Activated T-cell treated with anti-CD3 and anti-CD28 coated beads, Interleukin-2, amount 50 U/mL, for 72 hours (primary cell): ENCODE results near the gene ABHD17A. TPM values are rescaled to one million over a fixed set of nuclear protein-coding genes. Genes with fewer than 3 reads are reported as not detected.
"Not testable (repeated sequence)": the region's sequence is repeated elsewhere in the genome, so short reads cannot be mapped to it uniquely, and the experiment has no call there.

Source experiments
- ATAC-seq, 2 donors: fragments of 150-1000 bp; cut with Tn5 transposase; replicated peaks in 1 of 2; 2 replicates each; pipeline ENCODE4 v1.10.0; 2021; ENCODE audit warnings: moderate library complexity in 2 of 2, mild to moderate bottlenecking in 1 of 2
- DNase-seq, 2 donors: peaks; one replicate each; pipeline ENCODE4 v3.0.0; 2021 to 2022; ENCODE audit warnings: mixed read lengths in 1 of 2
- H3K27ac Mint-ChIP-seq: one replicate; pipeline ENCODE4 v1.8.0; 2022; ENCODE audit warnings: mild to moderate bottlenecking, moderate library complexity, mixed read lengths
- H3K27me3 Mint-ChIP-seq: one replicate; pipeline ENCODE4 v1.8.0; 2022; ENCODE audit warnings: low read depth, mixed read lengths
- H3K36me3 Mint-ChIP-seq, 2 donors: one replicate each; pipeline ENCODE4 v1.8.0; 2022; ENCODE audit warnings: mixed read lengths in 2 of 2, mild to moderate bottlenecking in 1 of 2; ENCODE audit not compliant: insufficient read depth in 2 of 2
- H3K4me1 Mint-ChIP-seq: one replicate; pipeline ENCODE4 v1.8.0; 2022; ENCODE audit warnings: low read depth, mixed read lengths
- H3K4me3 Mint-ChIP-seq, 2 donors: one replicate each; pipeline ENCODE4 v1.8.0; 2022; ENCODE audit warnings: mild to moderate bottlenecking in 2 of 2, mixed read lengths in 2 of 2, moderate library complexity in 2 of 2
- H3K9me3 Mint-ChIP-seq, 2 donors: one replicate each; pipeline ENCODE4 v1.8.0; 2022; ENCODE audit warnings: mixed read lengths in 2 of 2
- total RNA-seq, 2 donors: library from RNA; stranded (reverse); gene quantifications; one replicate each; pipeline ENCODE4 v1.2.3, GENCODE V29; 2022

The ABHD17A gene
- total RNA-seq = 10 to 100 TPM; 84.2 to 92.1 TPM

DNA sequence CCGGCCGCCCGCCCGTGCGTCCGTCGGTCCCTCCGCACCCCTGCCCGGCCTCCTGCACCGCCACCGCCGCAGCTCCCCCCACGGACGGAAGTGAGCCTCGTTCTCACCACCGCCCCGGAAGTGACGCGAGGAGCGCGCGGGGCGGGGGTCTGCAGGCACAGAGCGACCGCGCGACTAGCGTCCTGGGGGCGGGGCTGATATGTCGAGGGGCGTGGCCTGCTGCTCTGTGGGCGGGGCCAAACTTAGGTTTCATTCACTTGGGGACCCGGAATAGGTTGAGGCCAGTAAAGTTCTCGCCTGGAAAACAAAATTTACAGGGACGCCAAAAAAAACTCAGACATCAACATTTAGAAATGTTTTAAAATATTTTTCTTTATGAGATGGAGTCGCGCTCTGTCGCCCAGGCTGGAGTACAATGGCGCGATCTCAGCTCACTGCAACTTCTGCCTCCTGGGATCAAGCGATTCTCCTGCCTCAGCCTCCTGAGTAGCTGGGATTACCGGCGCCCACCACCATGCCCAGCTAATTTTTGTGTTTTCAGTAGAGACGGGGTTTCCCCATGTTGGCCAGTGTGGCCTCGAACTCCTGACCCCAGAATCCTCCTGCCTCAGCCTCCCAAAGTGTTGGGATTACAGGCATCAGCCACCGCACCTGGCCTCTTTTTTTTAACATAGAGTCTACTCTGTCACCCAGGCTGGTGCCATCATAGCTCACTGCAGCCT lies at the start of gene ABHD17A:
ABHD17A (minus strand) TSS at position 99 of the 722 bp plus-strand sequence. CDS start 3,930 bp downstream, outside the sequence.
- DNase-seq = peak; percentile 94 to 96
- peak; percentile 88 to 89 for ATAC-seq
- Mint-ChIP-seq H3K27ac (peak within 1 kb of the TSS; percentile 90), H3K4me3 (peak within 1 kb of the TSS; percentile 96 to 99), H3K36me3 (peaks cover 5 to 15% of the 10 kb centered on the region in 2 donors), H3K4me1 (peaks cover 33% of the 10 kb centered on the region)
- H3K9me3 Mint-ChIP-seq, H3K27me3 Mint-ChIP-seq: not testable (repeated sequence)

DNA sequence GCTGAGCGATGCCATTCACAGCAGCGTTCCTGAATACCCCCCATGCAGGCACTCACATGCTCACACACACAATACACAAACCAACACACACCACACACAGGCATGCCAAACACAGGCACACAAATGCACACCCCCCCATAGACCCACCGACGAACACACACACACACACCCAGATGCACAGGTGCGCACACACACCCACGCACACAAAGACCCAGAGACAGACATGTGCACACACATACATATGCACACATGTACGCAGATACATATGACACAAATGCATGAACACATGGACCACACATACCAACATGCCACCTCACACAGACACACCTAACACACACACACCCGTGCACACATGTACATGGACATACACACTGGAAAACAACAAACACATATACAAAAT lies 48.6 kb upstream of the ABHD17A start:
- Mint-ChIP-seq H3K27me3 (no peaks in the 10 kb centered on the region), H3K9me3 (peaks cover 6 to 7% of the 10 kb centered on the region in 2 donors), H3K4me3 (no peak overlapping the region), H3K36me3 (peaks cover 8% of the 10 kb centered on the region in 2 donors), H3K4me1 (peaks cover 16% of the 10 kb centered on the region), H3K27ac (no peak overlapping the region)
- DNase-seq (no peak), ATAC-seq (no peak)

DNA sequence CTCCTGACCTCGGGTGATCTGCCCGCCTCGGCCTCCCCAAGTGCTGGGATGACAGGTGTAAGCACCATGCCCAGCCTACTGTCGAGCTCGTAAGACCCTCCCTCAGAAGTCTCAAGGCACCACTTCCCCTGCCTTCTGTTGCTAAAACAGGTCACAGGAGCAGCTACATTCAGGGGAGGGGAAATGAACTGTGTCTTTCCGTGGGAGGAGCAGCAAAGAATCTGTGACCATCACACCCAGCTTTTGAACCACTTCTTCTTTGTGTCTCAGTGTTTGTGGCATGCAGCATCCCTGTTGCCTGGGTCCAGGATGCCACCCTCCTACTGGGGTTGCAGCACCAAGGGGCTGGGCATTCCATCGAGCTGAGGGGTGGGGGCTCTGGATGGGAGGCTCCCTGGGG lies 47.9 kb upstream of the ABHD17A start:
- no peak overlapping the region for H3K4me3 Mint-ChIP-seq

DNA sequence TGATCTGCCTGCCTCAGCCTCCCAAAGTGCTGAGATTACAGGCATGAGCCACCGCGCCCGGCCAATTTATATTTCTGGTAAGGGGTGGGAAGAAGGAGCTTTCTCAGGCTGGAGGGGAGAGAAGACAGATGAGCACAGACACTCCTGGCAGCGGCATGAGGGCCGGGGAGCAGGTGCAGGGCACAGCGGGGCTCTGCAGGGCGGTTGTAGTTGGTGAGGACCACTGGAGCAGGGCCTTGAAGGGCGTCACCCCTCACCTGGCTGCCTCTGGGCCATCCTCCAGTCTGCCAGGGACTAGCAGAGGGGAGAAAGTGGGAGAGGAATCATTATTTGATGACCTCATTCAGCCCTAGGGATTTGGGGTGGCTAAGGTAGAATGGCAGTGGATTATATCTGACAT lies 47.1 kb upstream of the ABHD17A start:
- Mint-ChIP-seq H3K36me3 (peaks cover 8% of the 10 kb centered on the region in 2 donors), H3K4me1 (peaks cover 23% of the 10 kb centered on the region), H3K27ac (no peak overlapping the region), H3K9me3 (peaks cover 6 to 7% of the 10 kb centered on the region in 2 donors), H3K27me3 (no peaks in the 10 kb centered on the region), H3K4me3 (no peak overlapping the region)
- ATAC-seq (no peak), DNase-seq (no peak)

More for the DNA sequence above, 47.9 kb upstream of the ABHD17A start:
- DNase-seq = no peak
- Mint-ChIP-seq H3K27me3 (no peaks in the 10 kb centered on the region), H3K27ac (no peak overlapping the region), H3K9me3 (peaks cover 6 to 7% of the 10 kb centered on the region in 2 donors), H3K4me1 (peaks cover 16% of the 10 kb centered on the region), H3K36me3 (peaks cover 8% of the 10 kb centered on the region in 2 donors)
- no peak for ATAC-seq

DNA sequence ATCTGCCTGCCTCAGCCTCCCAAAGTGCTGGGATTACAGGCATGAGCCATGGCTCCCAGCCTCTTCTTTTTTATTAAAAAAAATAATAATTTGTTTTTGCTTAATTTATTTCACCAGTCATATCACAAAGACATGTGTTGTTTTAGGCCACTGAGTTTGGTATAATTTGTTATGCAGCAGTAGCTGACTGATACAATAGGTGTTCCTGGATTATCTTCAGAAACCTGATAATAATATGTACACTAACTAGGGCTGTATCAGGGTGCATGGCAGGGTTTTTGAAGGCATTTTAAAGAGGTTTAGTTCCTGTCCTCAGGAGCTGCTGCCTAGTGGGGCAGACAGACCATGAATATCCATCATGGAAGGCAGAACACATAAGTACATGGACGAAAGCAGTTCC lies 46.1 kb upstream of the ABHD17A start:
- Mint-ChIP-seq H3K4me1 (peaks cover 24% of the 10 kb centered on the region), H3K4me3 (no peak overlapping the region), H3K27ac (no peak overlapping the region), H3K27me3 (no peaks in the 10 kb centered on the region), H3K9me3 (peaks cover 6 to 7% of the 10 kb centered on the region in 2 donors), H3K36me3 (peaks cover 6 to 8% of the 10 kb centered on the region in 2 donors)
- no peak for DNase-seq
- no peak for ATAC-seq

DNA sequence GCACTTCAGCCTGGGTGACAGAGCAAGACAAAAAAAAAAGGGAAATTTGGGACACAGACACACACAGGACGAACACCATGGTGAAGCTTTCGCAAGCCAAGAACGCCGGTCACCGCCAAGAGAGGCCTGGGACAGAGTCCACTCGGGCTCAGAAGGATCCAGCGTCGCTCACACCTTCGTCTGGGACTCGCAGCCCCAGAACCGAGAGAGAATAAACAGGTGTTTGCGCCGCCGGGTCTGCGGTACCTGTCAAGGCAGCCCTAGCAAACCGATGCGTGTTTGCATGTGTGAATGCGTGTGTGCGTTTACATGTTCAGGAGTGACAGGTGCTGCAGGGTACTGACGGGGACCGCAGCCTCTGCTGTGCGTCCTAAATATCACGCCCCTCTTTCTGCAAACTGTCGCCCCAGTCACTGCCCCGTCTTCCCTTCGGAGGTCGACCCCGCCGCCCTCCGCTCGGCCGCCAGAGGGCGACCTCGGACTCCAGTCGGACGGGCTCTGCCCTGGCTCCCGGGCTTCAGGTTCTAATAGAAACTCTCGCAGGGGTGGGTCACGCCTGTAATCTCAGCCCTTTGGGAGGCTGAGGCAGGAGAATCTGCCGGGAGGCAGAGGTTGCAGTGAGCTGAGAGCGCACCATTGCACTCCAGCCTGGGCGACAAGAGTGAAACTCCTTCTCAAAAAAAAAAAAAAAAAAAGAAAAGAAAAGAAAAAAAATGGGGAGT lies 43.9 kb upstream of the ABHD17A start:
- peaks cover 3 to 6% of the 10 kb centered on the region in 2 donors for H3K36me3 Mint-ChIP-seq
- peaks cover 17% of the 10 kb centered on the region for H3K4me1 Mint-ChIP-seq

DNA sequence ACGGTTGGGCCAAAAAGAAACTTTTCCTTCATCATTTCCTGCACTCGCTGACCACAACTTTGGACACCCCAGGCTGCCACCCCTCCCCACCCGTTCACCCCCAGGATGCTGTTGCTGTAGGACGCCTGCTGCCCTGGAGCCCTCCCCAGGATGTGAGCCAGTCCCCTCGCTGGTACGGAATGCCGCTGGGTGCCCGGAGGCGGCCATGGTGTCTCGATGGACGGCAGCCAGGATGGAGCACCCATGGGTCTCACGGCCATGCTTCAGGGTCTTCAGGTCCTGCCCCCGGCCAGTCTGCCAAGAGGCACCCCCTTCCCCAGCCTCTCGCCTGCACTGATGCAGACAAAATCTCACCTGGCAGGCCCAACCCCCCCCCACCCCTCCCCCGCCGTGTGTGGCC lies 40.2 kb upstream of the ABHD17A start:
- no peak overlapping the region for H3K27ac Mint-ChIP-seq
- no peak overlapping the region for H3K4me3 Mint-ChIP-seq
- peaks cover 25% of the 10 kb centered on the region for H3K4me1 Mint-ChIP-seq
- peaks cover 0 to 4% of the 10 kb centered on the region in 2 donors for H3K36me3 Mint-ChIP-seq
- no peaks in the 10 kb centered on the region for H3K27me3 Mint-ChIP-seq
- H3K9me3 Mint-ChIP-seq = no peaks in the 10 kb centered on the region
- ATAC-seq (no peak), DNase-seq (no peak)

More for the DNA sequence above, 43.9 kb upstream of the ABHD17A start:
- DNase-seq = peak; percentile 80 to 88
- peaks cover 3 to 4% of the 10 kb centered on the region in 2 donors for H3K9me3 Mint-ChIP-seq
- no peaks in the 10 kb centered on the region for H3K27me3 Mint-ChIP-seq
- peak overlapping the region; percentile 50 for H3K27ac Mint-ChIP-seq
- H3K4me3 Mint-ChIP-seq = peak overlapping the region; percentile 76 to 83
- ATAC-seq = peak; percentile 89 to 92

DNA sequence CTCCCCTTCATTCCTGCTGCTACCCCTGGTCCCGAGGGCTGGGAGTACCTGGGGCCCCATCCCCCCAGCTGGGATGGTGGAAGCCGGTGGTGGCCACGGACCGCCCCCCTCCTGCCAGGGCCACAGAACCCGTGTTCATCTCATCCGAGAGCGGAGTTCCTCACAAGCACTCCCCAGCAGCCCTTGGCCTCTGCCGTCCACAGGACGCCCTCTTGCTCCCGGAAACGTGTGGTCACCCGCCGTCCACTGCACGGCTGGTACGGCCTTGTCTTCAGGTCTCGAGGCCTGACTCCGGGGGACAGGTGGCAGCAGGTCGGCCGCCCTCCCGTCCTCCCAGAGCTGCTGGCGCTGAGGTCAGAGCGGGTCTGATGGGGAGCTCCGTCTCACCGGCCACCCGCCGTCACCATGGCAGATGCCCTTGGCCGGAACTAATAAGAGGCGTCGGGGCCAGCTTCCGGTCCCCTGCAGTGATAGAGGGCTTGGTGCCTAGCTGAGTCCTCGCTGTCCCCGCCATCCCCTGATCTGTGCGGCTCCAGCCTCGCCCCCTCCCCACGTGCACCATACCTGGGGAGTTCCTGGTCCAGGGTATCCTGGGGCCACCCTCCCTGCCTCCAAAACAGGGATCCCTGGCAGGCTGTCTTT lies 39.1 kb upstream of the ABHD17A start:
- DNase-seq = no peak
- Mint-ChIP-seq H3K27ac (no peak overlapping the region), H3K4me3 (no peak overlapping the region), H3K4me1 (peaks cover 18% of the 10 kb centered on the region), H3K9me3 (no peaks in the 10 kb centered on the region), H3K36me3 (peaks cover 0 to 4% of the 10 kb centered on the region in 2 donors), H3K27me3 (no peaks in the 10 kb centered on the region)
- no peak for ATAC-seq

DNA sequence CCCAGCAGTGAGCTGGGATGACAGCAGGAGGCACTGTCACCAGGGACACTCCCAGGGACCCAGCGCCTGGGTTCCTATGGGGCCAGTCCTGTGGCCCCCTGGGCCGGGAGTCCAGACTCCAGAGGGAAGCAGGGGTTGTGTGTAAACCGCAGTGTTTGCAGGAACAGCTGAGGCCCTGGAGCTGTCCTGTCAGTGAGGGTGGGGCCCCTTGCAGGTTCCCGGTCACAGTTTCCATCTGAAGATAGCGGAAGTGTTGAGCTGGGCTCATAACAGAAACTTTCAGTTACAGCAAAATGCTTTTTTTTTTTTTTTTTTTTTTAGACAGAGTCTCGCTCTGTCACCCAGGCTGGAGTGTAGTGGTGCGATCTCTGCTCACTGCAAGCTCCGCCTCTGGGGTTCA lies 38.0 kb upstream of the ABHD17A start:
- H3K27ac Mint-ChIP-seq = peak overlapping the region; percentile 46
- ATAC-seq = peak; percentile 80 to 88
- peak; percentile 35 to 43 for DNase-seq
- no peaks in the 10 kb centered on the region for H3K27me3 Mint-ChIP-seq
- peaks cover 0 to 4% of the 10 kb centered on the region in 2 donors for H3K36me3 Mint-ChIP-seq
- H3K4me3 Mint-ChIP-seq = peak overlapping the region; percentile 29 to 34
- H3K9me3 Mint-ChIP-seq = no peaks in the 10 kb centered on the region
- H3K4me1 Mint-ChIP-seq = peaks cover 16% of the 10 kb centered on the region

DNA sequence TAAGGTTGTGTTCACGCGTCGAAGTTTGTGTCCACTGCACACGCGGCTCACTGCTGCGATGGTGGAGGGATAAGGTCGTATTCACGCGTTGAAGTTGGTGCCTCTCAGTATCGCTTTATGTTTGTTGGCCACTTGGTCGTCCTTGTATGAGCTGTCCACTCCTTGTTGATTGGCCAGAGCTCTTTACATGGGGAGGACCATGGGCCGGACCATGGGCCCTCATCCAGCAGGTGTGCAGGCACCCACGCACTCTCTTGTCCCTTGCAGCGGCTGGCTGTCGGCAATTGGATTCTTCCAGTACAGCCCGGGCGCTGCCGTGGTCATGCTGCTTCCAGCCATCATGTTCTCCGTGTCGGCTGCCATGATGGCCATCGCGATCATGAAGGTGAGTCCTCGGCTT lies 37.5 kb upstream of the ABHD17A start:
- peaks cover 12% of the 10 kb centered on the region for H3K4me1 Mint-ChIP-seq
- H3K4me3 Mint-ChIP-seq = no peak overlapping the region
- ATAC-seq = no peak
- no peak overlapping the region for H3K27ac Mint-ChIP-seq
- no peak for DNase-seq
- no peaks in the 10 kb centered on the region for H3K27me3 Mint-ChIP-seq
- no peaks in the 10 kb centered on the region for H3K9me3 Mint-ChIP-seq
- H3K36me3 Mint-ChIP-seq = peaks cover 0 to 4% of the 10 kb centered on the region in 2 donors

DNA sequence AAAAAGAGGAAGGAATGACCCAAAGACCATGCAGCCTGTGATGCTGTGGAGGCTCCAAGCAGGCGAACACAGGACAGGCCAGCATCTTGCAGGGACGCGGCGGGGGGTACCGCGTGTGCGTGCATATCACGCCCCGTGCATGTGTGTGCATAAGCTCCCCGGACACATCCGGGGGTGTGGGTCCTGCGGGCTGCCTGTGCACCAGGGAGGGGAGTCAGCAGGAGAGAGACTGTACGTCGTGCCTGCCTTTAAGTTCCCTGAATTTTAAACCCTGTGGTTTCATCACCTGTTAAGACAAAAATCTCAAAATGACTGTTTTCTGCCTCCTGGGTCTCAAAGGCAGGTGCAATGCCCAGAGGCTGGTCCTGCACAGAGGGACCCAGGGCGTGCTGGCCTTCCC lies 36.5 kb upstream of the ABHD17A start:
- ATAC-seq = peak in 1 of 2 donors; percentile 28
- peak overlapping the region; percentile 60 for H3K27ac Mint-ChIP-seq
- H3K4me1 Mint-ChIP-seq = peaks cover 7% of the 10 kb centered on the region
- peaks cover 0 to 4% of the 10 kb centered on the region in 2 donors for H3K36me3 Mint-ChIP-seq
- no peaks in the 10 kb centered on the region for H3K9me3 Mint-ChIP-seq
- no peak for DNase-seq
- no peak overlapping the region for H3K4me3 Mint-ChIP-seq
- no peaks in the 10 kb centered on the region for H3K27me3 Mint-ChIP-seq

DNA sequence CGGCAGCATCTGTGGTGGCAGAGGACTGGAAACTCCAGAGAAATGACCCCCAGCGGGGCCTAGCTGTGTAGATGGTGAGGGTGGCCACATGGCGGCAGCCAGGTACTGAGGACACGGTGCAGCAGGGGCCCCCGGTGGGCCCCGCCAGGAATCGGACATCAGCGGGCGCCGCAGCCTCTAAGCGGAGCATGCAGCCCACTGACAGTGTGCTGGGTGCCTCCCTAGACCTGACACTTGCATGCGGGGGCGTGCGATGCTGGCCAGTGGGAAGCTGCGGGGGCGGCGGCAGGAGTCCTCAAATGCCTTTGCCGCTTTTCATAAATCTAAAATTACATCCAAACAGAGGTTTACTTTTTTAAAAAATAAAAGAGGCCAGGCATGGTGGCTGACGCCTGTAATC lies 36.0 kb upstream of the ABHD17A start:
- DNase-seq (no peak), ATAC-seq (no peak)
- peaks cover 0 to 4% of the 10 kb centered on the region in 2 donors for H3K36me3 Mint-ChIP-seq
- no peak overlapping the region for H3K4me3 Mint-ChIP-seq
- H3K27ac Mint-ChIP-seq = peak overlapping the region; percentile 60
- peaks cover 7% of the 10 kb centered on the region for H3K4me1 Mint-ChIP-seq
- no peaks in the 10 kb centered on the region for H3K27me3 Mint-ChIP-seq
- no peaks in the 10 kb centered on the region for H3K9me3 Mint-ChIP-seq

DNA sequence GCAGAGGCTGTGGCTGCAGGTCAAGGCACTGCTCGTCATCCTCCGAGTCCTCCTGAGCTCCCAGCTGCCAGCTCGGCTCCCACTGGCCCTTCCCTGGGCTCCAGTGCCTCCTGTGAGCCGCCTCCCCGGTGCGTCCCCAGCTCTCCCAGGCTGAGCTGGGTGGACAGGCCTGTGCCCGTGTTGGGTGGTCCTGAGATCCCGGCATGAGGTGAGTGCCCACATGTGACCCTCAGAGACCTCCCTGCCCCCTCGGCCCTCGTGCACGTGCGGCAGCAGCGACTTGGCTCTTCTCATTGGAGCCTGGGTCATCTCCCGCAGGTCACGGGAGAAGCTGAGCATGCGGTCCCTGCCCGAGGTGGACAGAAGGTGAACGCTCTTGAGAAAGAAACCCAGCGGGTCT lies 35.3 kb upstream of the ABHD17A start:
- ATAC-seq = no peak

More for the DNA sequence above, 35.3 kb upstream of the ABHD17A start:
- peaks cover 0 to 4% of the 10 kb centered on the region in 2 donors for H3K36me3 Mint-ChIP-seq
- H3K4me3 Mint-ChIP-seq = no peak overlapping the region
- no peaks in the 10 kb centered on the region for H3K27me3 Mint-ChIP-seq
- H3K9me3 Mint-ChIP-seq = no peaks in the 10 kb centered on the region
- H3K27ac Mint-ChIP-seq = no peak overlapping the region
- peaks cover 7% of the 10 kb centered on the region for H3K4me1 Mint-ChIP-seq
- no peak for DNase-seq
